Activated T-cell treated with anti-CD3 and anti-CD28 coated beads, Interleukin-2, amount 50 U/mL, for 72 hours (primary cell): ENCODE data around the gene ISYNA1. TPM values are rescaled to one million over a fixed set of nuclear protein-coding genes. Genes with fewer than 3 reads are reported as not detected.

Experiments used
- ATAC-seq, 2 donors: fragments of 150-1000 bp; cut with Tn5 transposase; replicated peaks in 1 of 2; 2 replicates each; pipeline ENCODE4 v1.10.0; 2021; ENCODE audit warnings: moderate library complexity in 2 of 2, mild to moderate bottlenecking in 1 of 2
- DNase-seq, 2 donors: peaks; one replicate each; pipeline ENCODE4 v3.0.0; 2021 to 2022; ENCODE audit warnings: mixed read lengths in 1 of 2
- H3K27ac Mint-ChIP-seq: one replicate; pipeline ENCODE4 v1.8.0; 2022; ENCODE audit warnings: mild to moderate bottlenecking, moderate library complexity, mixed read lengths
- H3K27me3 Mint-ChIP-seq: one replicate; pipeline ENCODE4 v1.8.0; 2022; ENCODE audit warnings: low read depth, mixed read lengths
- H3K36me3 Mint-ChIP-seq, 2 donors: one replicate each; pipeline ENCODE4 v1.8.0; 2022; ENCODE audit warnings: mixed read lengths in 2 of 2, mild to moderate bottlenecking in 1 of 2; ENCODE audit not compliant: insufficient read depth in 2 of 2
- H3K4me1 Mint-ChIP-seq: one replicate; pipeline ENCODE4 v1.8.0; 2022; ENCODE audit warnings: low read depth, mixed read lengths
- H3K4me3 Mint-ChIP-seq, 2 donors: one replicate each; pipeline ENCODE4 v1.8.0; 2022; ENCODE audit warnings: mild to moderate bottlenecking in 2 of 2, mixed read lengths in 2 of 2, moderate library complexity in 2 of 2
- H3K9me3 Mint-ChIP-seq, 2 donors: one replicate each; pipeline ENCODE4 v1.8.0; 2022; ENCODE audit warnings: mixed read lengths in 2 of 2
- total RNA-seq, 2 donors: library from RNA; stranded (reverse); gene quantifications; one replicate each; pipeline ENCODE4 v1.2.3, GENCODE V29; 2022

ISYNA1 gene
- total RNA-seq, 2 donors from 2014 or later = 20.5 to 24.8 TPM

DNA sequence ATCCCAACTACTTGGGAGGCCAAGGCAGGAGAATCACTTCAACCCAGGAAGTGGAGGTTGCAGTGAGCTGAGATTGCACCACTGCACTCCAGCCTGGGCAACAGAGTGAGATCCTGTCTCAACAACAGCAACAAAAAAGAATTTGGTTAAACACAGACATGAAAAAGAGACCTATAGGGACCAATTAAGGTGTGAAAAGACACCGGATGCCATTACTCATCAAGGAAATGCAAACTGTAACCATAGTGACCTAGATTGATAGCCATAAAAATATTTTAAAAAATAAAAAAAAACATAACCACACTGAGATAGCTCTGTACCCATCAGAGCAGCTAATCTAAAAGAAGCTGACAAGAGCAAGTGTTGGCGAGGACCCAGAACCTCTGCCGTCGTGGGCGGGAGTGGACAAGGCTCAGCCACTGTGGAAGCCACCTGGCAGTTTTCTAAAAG is 37.1 kb upstream of the ISYNA1 start:
- Mint-ChIP-seq H3K4me3 (peak overlapping the region in 1 of 2 donors; percentile 60), H3K9me3 (no peaks in the 10 kb centered on the region), H3K4me1 (peaks cover 43% of the 10 kb centered on the region), H3K36me3 (no peaks in the 10 kb centered on the region), H3K27me3 (no peaks in the 10 kb centered on the region), H3K27ac (peak overlapping the region; percentile 86)
- ATAC-seq = peak in 1 of 2 donors; percentile 16
- DNase-seq = no peak

DNA sequence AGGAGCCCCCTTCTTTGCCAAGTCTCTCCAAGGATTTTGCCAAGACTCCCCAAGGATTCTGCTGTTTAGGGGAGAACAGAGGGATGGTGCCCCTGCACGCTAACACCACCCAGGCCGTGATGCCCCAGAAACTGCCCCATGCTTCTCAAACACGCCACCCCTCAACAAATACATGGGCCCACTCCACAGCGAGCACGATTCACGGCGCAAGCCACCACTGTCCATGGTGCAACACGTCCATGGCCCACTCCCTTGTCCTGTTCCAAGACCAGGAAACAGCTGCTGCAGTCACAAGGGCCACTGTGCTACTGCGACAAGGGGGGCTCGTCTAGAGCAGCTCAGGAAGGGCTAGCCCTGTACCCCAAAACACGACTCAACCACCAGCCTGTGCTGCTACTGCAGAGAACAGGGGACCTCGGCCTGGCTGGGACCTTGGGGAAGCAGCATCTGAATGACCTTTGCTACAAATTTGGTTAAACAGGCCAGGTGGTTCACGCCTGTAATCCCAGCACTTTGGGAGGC is 36.5 kb upstream of the ISYNA1 start:
- Mint-ChIP-seq H3K9me3 (no peaks in the 10 kb centered on the region), H3K4me3 (no peak overlapping the region), H3K27me3 (no peaks in the 10 kb centered on the region), H3K27ac (no peak overlapping the region), H3K36me3 (no peaks in the 10 kb centered on the region), H3K4me1 (peaks cover 42% of the 10 kb centered on the region)
- DNase-seq (no peak), ATAC-seq (no peak)

DNA sequence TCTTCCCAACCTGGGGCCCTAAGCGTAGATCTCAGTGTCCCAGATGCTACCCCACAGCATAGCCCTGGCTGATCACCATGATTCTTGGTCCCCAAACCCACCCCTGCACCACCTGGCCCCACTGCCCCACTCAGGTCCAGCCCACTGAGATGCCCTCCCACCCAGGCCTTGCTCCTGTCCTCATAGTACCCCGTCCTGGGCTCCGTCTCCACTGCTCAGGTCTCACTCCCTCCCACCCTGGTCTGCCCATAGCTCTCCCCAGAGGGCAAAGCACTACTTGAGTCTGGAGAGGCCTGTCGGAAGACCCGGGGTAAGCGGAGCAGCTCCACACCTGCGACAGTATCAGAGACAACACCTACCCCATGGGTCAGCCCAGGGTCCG is 35.8 kb upstream of the ISYNA1 start:
- Mint-ChIP-seq H3K27ac (no peak overlapping the region), H3K36me3 (no peaks in the 10 kb centered on the region), H3K27me3 (no peaks in the 10 kb centered on the region), H3K4me1 (peaks cover 34% of the 10 kb centered on the region), H3K4me3 (no peak overlapping the region), H3K9me3 (no peaks in the 10 kb centered on the region)
- no peak for DNase-seq
- ATAC-seq = no peak

DNA sequence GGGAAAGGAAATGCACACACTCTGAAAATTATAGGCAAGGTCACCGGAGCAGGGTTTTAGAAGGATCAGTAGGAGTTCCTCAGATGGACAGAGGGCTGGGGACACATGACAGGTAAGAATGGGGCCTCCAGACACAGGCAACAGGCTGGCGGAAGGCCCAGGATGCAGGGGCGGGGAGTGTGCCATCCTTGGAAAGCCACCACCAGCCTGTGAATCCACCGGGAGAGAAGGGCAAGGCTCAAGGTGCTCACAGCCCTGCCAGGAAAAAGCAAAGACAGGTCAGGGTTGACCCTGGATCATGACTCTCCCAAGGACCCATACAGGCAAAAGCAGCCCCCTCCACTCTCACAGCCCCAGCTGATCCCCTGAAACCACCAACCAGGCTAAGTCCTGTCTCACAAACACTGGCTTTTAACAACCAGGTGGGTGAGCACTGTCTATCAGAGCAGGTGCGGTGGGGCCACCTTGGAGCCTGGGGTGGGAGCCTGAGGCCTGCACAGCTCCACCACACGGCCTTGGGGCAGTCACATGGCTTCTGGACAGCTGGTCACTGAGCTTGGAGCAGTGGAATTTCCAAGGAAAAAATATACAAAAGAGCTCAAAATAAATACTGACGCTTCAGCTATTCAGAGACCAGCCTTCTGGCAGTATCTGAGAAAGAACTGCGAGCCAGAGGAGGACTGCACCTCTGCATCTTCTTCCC is 35.2 kb upstream of the ISYNA1 start:
- Mint-ChIP-seq H3K4me3 (no peak overlapping the region), H3K27me3 (no peaks in the 10 kb centered on the region), H3K27ac (no peak overlapping the region), H3K36me3 (no peaks in the 10 kb centered on the region), H3K4me1 (peaks cover 33% of the 10 kb centered on the region), H3K9me3 (no peaks in the 10 kb centered on the region)
- DNase-seq = no peak
- no peak for ATAC-seq

DNA sequence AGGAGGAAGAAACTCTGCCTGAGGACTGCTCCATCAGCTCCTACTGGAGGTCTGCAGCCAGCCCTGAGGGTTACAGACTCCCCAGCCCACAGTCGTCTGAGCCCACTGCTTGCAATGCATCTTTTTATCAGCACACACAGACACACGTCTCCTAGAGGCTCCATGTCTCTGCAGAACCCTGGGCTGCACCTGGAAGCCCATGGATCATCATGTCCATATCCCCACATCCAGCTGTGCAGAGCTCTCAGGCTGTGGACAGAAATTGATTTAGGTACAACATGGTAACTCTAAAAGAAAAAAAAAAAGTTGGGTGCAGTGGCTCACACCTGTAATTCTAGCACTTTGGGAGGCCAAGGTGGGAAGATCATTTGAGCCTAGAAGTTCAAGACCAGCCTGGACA is 32.9 kb upstream of the ISYNA1 start:
- Mint-ChIP-seq H3K27ac (no peak overlapping the region), H3K27me3 (no peaks in the 10 kb centered on the region), H3K4me1 (peaks cover 20% of the 10 kb centered on the region), H3K9me3 (no peaks in the 10 kb centered on the region), H3K36me3 (no peaks in the 10 kb centered on the region), H3K4me3 (no peak overlapping the region)
- ATAC-seq (no peak), DNase-seq (no peak)

DNA sequence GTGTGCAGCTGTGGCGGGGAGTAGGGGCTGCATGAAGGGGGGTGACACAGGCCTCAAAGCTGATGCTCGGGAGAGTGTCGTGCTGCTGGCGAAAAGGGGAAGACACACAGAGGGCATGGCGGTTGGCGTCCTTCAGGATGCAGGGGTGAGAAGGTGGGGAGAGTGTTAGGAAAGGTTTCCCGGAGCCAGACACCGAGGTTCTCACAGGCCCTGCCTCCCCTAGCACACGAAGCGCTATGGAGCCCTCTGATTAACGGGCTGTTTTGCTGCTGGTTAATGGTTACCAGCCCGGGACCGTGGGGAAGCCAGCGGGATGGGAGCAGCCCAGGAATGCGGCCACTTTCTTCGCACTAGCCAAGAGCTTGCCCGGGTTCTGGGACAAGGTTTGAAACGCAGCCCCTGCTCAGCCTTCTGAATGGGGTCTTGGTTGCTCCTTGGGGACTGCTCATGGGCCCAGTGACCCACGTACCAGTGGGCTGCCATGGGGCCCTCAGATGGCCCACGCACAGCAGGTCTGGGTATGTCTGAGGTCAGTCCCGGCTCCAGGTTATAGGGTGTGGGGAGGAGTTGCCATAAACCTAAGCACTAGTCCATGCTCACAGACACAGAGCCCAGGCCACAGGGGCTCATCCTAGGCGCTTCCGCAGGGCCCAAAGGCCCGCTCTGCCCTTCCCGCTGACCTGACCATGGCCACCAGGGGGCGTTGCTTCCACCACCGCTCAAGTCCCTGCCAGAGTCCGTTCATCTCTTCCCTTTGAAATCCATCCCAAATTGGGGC is 31.3 kb upstream of the ISYNA1 start:
- H3K27me3 Mint-ChIP-seq = no peaks in the 10 kb centered on the region
- peaks cover 19% of the 10 kb centered on the region for H3K4me1 Mint-ChIP-seq
- H3K27ac Mint-ChIP-seq = no peak overlapping the region
- H3K36me3 Mint-ChIP-seq = no peaks in the 10 kb centered on the region
- ATAC-seq (peak; percentile 62 to 64), DNase-seq (peak; percentile 64 to 73)
- no peak overlapping the region for H3K4me3 Mint-ChIP-seq
- H3K9me3 Mint-ChIP-seq = no peaks in the 10 kb centered on the region

DNA sequence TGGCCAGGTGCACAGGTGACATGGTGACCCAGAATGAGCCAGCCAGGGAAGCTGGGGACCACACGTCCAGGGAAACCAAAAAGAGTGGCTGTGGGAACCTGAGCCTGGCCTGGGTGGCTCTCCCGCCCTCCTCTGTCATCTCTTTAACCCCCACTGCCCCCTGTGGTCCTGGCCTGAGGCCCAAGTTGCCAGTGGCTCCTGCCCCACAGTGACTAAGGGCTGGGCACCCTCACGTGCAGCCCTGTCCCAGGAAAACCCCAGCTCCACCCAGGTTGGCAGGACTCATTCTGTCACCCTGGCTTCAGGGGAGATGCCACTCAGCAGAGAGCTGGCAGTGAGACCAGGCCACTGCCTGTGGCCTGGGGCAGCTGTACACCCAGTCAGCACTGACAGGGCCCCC is 30.6 kb upstream of the ISYNA1 start:
- Mint-ChIP-seq H3K27me3 (no peaks in the 10 kb centered on the region), H3K27ac (no peak overlapping the region), H3K9me3 (no peaks in the 10 kb centered on the region), H3K4me3 (no peak overlapping the region), H3K4me1 (peaks cover 19% of the 10 kb centered on the region), H3K36me3 (no peaks in the 10 kb centered on the region)
- DNase-seq (no peak), ATAC-seq (no peak)

- Mint-ChIP-seq H3K27ac (peak overlapping the region; percentile 8), H3K27me3 (no peaks in the 10 kb centered on the region), H3K36me3 (peaks cover 0 to 1% of the 10 kb centered on the region in 2 donors), H3K4me3 (no peak overlapping the region), H3K9me3 (no peaks in the 10 kb centered on the region), H3K4me1 (peaks cover 19% of the 10 kb centered on the region)
- DNase-seq = no peak
- ATAC-seq = no peak
Observed at GRCh38 chr19:18467978-18468377, 30.0 kb upstream of the ISYNA1 start.

DNA sequence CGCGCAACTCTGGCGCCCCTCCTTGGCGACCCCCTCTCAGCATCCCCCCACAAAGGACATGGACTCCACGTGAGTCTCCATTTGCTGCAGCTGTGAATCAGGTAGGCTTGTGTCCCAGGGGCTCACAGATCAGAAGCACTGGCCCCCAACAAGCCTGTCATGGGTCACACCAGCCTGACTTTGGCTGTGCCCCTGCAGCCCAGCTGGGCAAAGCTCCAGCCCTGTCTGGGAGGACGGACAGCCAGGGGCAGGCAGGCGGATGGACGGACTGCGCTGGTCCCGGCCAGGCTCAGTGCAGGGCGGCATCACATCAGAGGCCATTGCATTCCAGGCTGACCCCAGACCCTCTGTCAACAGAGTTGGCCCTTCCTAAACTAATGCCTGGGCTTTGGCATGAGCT is 28.4 kb upstream of the ISYNA1 start:
- ATAC-seq (no peak), DNase-seq (no peak)
- H3K36me3 Mint-ChIP-seq = peaks cover 2 to 3% of the 10 kb centered on the region in 2 donors
- no peaks in the 10 kb centered on the region for H3K9me3 Mint-ChIP-seq
- H3K4me1 Mint-ChIP-seq = peaks cover 19% of the 10 kb centered on the region
- H3K27me3 Mint-ChIP-seq = no peaks in the 10 kb centered on the region
- no peak overlapping the region for H3K27ac Mint-ChIP-seq
- no peak overlapping the region for H3K4me3 Mint-ChIP-seq

GRCh38 chr19:18465964-18466339 is 28.0 kb upstream of the ISYNA1 start:
- H3K36me3 Mint-ChIP-seq = peaks cover 2 to 3% of the 10 kb centered on the region in 2 donors
- no peaks in the 10 kb centered on the region for H3K9me3 Mint-ChIP-seq
- H3K27me3 Mint-ChIP-seq = no peaks in the 10 kb centered on the region
- DNase-seq (no peak), ATAC-seq (no peak)
- no peak overlapping the region for H3K27ac Mint-ChIP-seq
- H3K4me3 Mint-ChIP-seq = no peak overlapping the region
- H3K4me1 Mint-ChIP-seq = peaks cover 19% of the 10 kb centered on the region

GRCh38 chr19:18465214-18465963 is 27.5 kb upstream of the ISYNA1 start:
- Mint-ChIP-seq H3K4me3 (no peak overlapping the region), H3K27me3 (no peaks in the 10 kb centered on the region), H3K27ac (no peak overlapping the region), H3K9me3 (no peaks in the 10 kb centered on the region), H3K36me3 (peaks cover 2 to 3% of the 10 kb centered on the region in 2 donors), H3K4me1 (peaks cover 19% of the 10 kb centered on the region)
- ATAC-seq (no peak), DNase-seq (no peak)

GRCh38 chr19:18464646-18465045 is 26.7 kb upstream of the ISYNA1 start:
- DNase-seq (no peak), ATAC-seq (no peak)
- peaks cover 16% of the 10 kb centered on the region for H3K4me1 Mint-ChIP-seq
- no peaks in the 10 kb centered on the region for H3K9me3 Mint-ChIP-seq
- H3K4me3 Mint-ChIP-seq = no peak overlapping the region
- H3K36me3 Mint-ChIP-seq = peaks cover 2 to 3% of the 10 kb centered on the region in 2 donors
- H3K27ac Mint-ChIP-seq = no peak overlapping the region
- no peaks in the 10 kb centered on the region for H3K27me3 Mint-ChIP-seq

GRCh38 chr19:18461471-18461870 is 23.5 kb upstream of the ISYNA1 start:
- Mint-ChIP-seq H3K27me3 (no peaks in the 10 kb centered on the region), H3K27ac (no peak overlapping the region), H3K4me1 (peaks cover 6% of the 10 kb centered on the region), H3K36me3 (peaks cover 2 to 3% of the 10 kb centered on the region in 2 donors), H3K4me3 (no peak overlapping the region), H3K9me3 (no peaks in the 10 kb centered on the region)
- no peak for ATAC-seq
- no peak for DNase-seq
